ENCODE measurements around the gene NAAA. TPM values are rescaled to one million over a fixed set of nuclear protein-coding genes. Genes with fewer than 3 reads are reported as not detected.

Gene NAAA
- total and polyA plus RNA-seq, 2 of the 4 experiments (the other 2 are of a cell fraction) = 17.6 to 26.4 TPM

GRCh38 chr4:75920327-75920726 is 20.5 kb downstream of the NAAA start:
- no peak overlapping the region for H4K5ac ChIP-seq (ENCODE audit: low read depth, low read length)
- intact Hi-C loops (cut with micrococcal nuclease) = no loop called here
- in situ Hi-C loops (cut with MboI; ENCODE audit: low sequenced_read_pairs) = no loop called here

More at GRCh38 chr4:75920327-75920726, 20.5 kb downstream of the NAAA start:
- ChIA-PET CTCF (no interaction called here), POLR2A (ENCODE audit: unreplicated experiment) (no interaction called here)
- H3K27me3 ChIP-seq (ENCODE audit: control insufficient read depth, insufficient read depth, low read length) = no peaks in the 10 kb centered on the region
- H3K4ac ChIP-seq (ENCODE audit: low read depth, low read length) = no peak overlapping the region
- H3K79me1 ChIP-seq (ENCODE audit: low read depth in 1 of 2, low read length in 2 of 2) = no peaks in the 10 kb centered on the region
- no peak overlapping the region for H3K4me3 ChIP-seq (ENCODE audit: insufficient read depth, low read depth, low read length)
- H3K9me3 ChIP-seq (ENCODE audit: control insufficient read depth, insufficient read depth, low read length) = no peaks in the 10 kb centered on the region
- no peak overlapping the region for H4K91ac ChIP-seq (ENCODE audit: insufficient read depth, low read depth, low read length)
- H2BK5ac ChIP-seq (ENCODE audit: low read depth, low read length, poor library complexity, severe bottlenecking) = no peak overlapping the region
- H3K9me1 ChIP-seq (ENCODE audit: insufficient read depth, low read length) = peaks cover 13% of the 10 kb centered on the region; the same call in 1 of the 2 replicates
- no peak overlapping the region for H2BK120ac ChIP-seq (ENCODE audit: low read depth, low read length)
- no peak overlapping the region for H3K18ac ChIP-seq (ENCODE audit: low read depth, low read length)
- ATAC-seq (ENCODE audit: low read depth) (no peak), DNase-seq (no peak)
- H3K56ac ChIP-seq (ENCODE audit: extremely low read depth, insufficient read depth, low read length) = no peak overlapping the region
- no peak overlapping the region for H3K23ac ChIP-seq (ENCODE audit: low read depth, low read length)
- no peak overlapping the region for H2AFZ ChIP-seq (replicated peaks; ENCODE audit: low read length, poor library complexity)
- 100% methylated on average over 1 of the region's 4 CpGs; no CpG with 5 or more reads in 1 of the 2 experiments for WGBS, 2 experiments (ENCODE audit: extremely low coverage in 2 of 2, insufficient read length in 1 of 2)
- no peak overlapping the region for H3K9ac ChIP-seq (ENCODE audit: low read depth, low read length)
- H4K8ac ChIP-seq (ENCODE audit: low read depth in 2 of 2, low read length in 2 of 2) = no peak overlapping the region
- no peak overlapping the region for H3K14ac ChIP-seq (replicated peaks; ENCODE audit: low read depth, low read length)
- no peak overlapping the region for H3K27ac ChIP-seq (ENCODE audit: insufficient read depth, low read length)
- H2BK20ac ChIP-seq (ENCODE audit: low read depth, low read length) = no peak overlapping the region
- BruUV-seq (replicated peaks) = no TSS peak
- H2BK15ac ChIP-seq (ENCODE audit: low read depth, low read length) = no peak overlapping the region
- H3K4me1 ChIP-seq (ENCODE audit: control insufficient read depth, insufficient read depth, low read length) = peaks cover 11% of the 10 kb centered on the region
- H3K36me3 ChIP-seq (ENCODE audit: control insufficient read depth, insufficient read depth, low read length) = peaks cover 2% of the 10 kb centered on the region
- TF ChIP-seq RAD21 (IDR thresholded peaks at IDR 0.05; ENCODE audit: low read length) (no peak), FOS (IDR thresholded peaks at IDR 0.05; ENCODE audit: low read depth, low read length) (no peak), USF2 (IDR thresholded peaks at IDR 0.05; ENCODE audit: low read depth, low read length) (no peak), MAZ (IDR thresholded peaks at IDR 0.05; ENCODE audit: borderline replicate concordance, low read depth, low read length) (no peak), MXI1 (IDR thresholded peaks at IDR 0.05; ENCODE audit: borderline replicate concordance, low read depth, low read length) (no peak), BHLHE40 (IDR thresholded peaks at IDR 0.05; ENCODE audit: low read depth, low read length) (no peak), NFE2L2 (IDR thresholded peaks at IDR 0.05; ENCODE audit: low read depth, low read length) (no peak), CEBPB (IDR thresholded peaks at IDR 0.05; ENCODE audit: low read depth, low read length) (no peak), SMC3 (IDR thresholded peaks at IDR 0.05; ENCODE audit: low read depth, low read length) (no peak), CTCF (conservative IDR thresholded peaks at IDR 0.05; ENCODE audit: low read depth, low read length) (no peak), RCOR1 (IDR thresholded peaks at IDR 0.05; ENCODE audit: insufficient replicate concordance, low read length) (no peak), CHD1 (IDR thresholded peaks at IDR 0.05; ENCODE audit: low read depth, low read length) (no peak), ELK1 (IDR thresholded peaks at IDR 0.05; ENCODE audit: borderline replicate concordance, low read depth, low read length) (no peak), POLR2A (IDR thresholded peaks at IDR 0.05; ENCODE audit: low read depth, low read length) (no peak), RFX5 (IDR thresholded peaks at IDR 0.05; ENCODE audit: low read depth, low read length) (no peak), MAFK (IDR thresholded peaks at IDR 0.05; ENCODE audit: low read depth, low read length) (no peak)
- dilution Hi-C loops (cut with HindIII; ENCODE audit: low sequenced_read_pairs, unreplicated experiment) = no loop called here
- H2AK5ac ChIP-seq (ENCODE audit: low read depth, low read length) = no peak overlapping the region
- no peak overlapping the region for H3K4me2 ChIP-seq (ENCODE audit: low read depth, low read length)
- peaks cover 8% of the 10 kb centered on the region; the same call in 1 of the 2 replicates for H4K20me1 ChIP-seq (ENCODE audit: insufficient read depth, low read length)
- H2AK9ac ChIP-seq (replicated peaks; ENCODE audit: low read depth, low read length, poor library complexity) = peak overlapping the region; percentile 34

Data from IMR-90 (cell line).